Chondrocyte (in vitro differentiated cells): ENCODE data around the gene YRDC. TPM values are rescaled to one million over a fixed set of nuclear protein-coding genes. Genes with fewer than 3 reads are reported as not detected.

ENCODE experiments used
- DNase-seq: peaks from one replicate; pipeline ENCODE4 v3.0.0; 2021; ENCODE audit warnings: mixed read lengths, low spot score
- H3K27ac Mint-ChIP-seq: one replicate; pipeline ENCODE4 v1.8.0; 2021; ENCODE audit warnings: mild to moderate bottlenecking, moderate library complexity, mixed read lengths; ENCODE audit not compliant: unreplicated experiment
- H3K27me3 Mint-ChIP-seq: 2 replicates; pipeline ENCODE4 v1.8.0; 2021; ENCODE audit warnings: low read depth, mixed read lengths
- H3K36me3 Mint-ChIP-seq: 2 replicates; pipeline ENCODE4 v1.8.0; 2021; ENCODE audit warnings: low read depth, mixed read lengths
- H3K4me1 Mint-ChIP-seq: 2 replicates; pipeline ENCODE4 v1.8.0; 2021; ENCODE audit warnings: low read depth, mild to moderate bottlenecking, mixed read lengths
- H3K4me3 Mint-ChIP-seq: one replicate; pipeline ENCODE4 v1.8.0; 2021; ENCODE audit warnings: mild to moderate bottlenecking, moderate library complexity, mixed read lengths; ENCODE audit not compliant: unreplicated experiment
- H3K9me3 Mint-ChIP-seq: 2 replicates; pipeline ENCODE4 v1.8.0; 2021; ENCODE audit warnings: low read depth, mixed read lengths
- CTCF ChIP-seq: fragments of 200-600 bp; sonication (generic); IDR thresholded peaks from 2 replicates; pipeline ENCODE4 v1.5.0; 2021; ENCODE audit warnings: antibody characterized with exemption, mild to moderate bottlenecking, moderate library complexity
- total RNA-seq: library from RNA; stranded (reverse); gene quantifications from 3 replicates; pipeline ENCODE4 v1.2.1, GENCODE V29; 2021

The YRDC gene
- total RNA-seq, 1 donor from 2014 or later: 15.5 TPM

- H3K9me3 Mint-ChIP-seq: no peaks in the 10 kb centered on the region
- H3K4me3 Mint-ChIP-seq: no peak overlapping the region
- H3K27me3 Mint-ChIP-seq: no peaks in the 10 kb centered on the region
- H3K27ac Mint-ChIP-seq: no peak overlapping the region
- DNase-seq: no peak
- no peaks in the 10 kb centered on the region for H3K4me1 Mint-ChIP-seq
- peaks cover 28% of the 10 kb centered on the region for H3K36me3 Mint-ChIP-seq
- TF ChIP-seq CTCF: no peak
These were observed 15.2 kb upstream of the YRDC start for GRCh38 chr1:37822906-37823815.

GRCh38 chr1:37821481-37821880 lies 13.5 kb upstream of the YRDC start:
- no peak overlapping the region for H3K27ac Mint-ChIP-seq
- no peaks in the 10 kb centered on the region for H3K27me3 Mint-ChIP-seq
- no peak overlapping the region for H3K4me3 Mint-ChIP-seq
- no peaks in the 10 kb centered on the region for H3K9me3 Mint-ChIP-seq
- DNase-seq: no peak
- no peaks in the 10 kb centered on the region for H3K4me1 Mint-ChIP-seq
- H3K36me3 Mint-ChIP-seq: peaks cover 28% of the 10 kb centered on the region
- no peak for TF ChIP-seq CTCF

- TF ChIP-seq CTCF: no peak
- Mint-ChIP-seq H3K4me3 (no peak overlapping the region), H3K4me1 (no peaks in the 10 kb centered on the region), H3K36me3 (peaks cover 29% of the 10 kb centered on the region), H3K9me3 (no peaks in the 10 kb centered on the region), H3K27ac (no peak overlapping the region), H3K27me3 (no peaks in the 10 kb centered on the region)
- DNase-seq: no peak
These were observed 9.5 kb upstream of the YRDC start for GRCh38 chr1:37817481-37817880.

GRCh38 chr1:37814252-37814651 lies 6.2 kb upstream of the YRDC start:
- H3K9me3 Mint-ChIP-seq: no peaks in the 10 kb centered on the region
- no peaks in the 10 kb centered on the region for H3K27me3 Mint-ChIP-seq
- H3K4me3 Mint-ChIP-seq: no peak overlapping the region
- no peak for TF ChIP-seq CTCF
- no peak overlapping the region for H3K27ac Mint-ChIP-seq
- DNase-seq: no peak
- H3K36me3 Mint-ChIP-seq: peaks cover 12% of the 10 kb centered on the region
- H3K4me1 Mint-ChIP-seq: peaks cover 18% of the 10 kb centered on the region

GRCh38 chr1:37813529-37814145 lies 5.6 kb upstream of the YRDC start:
- Mint-ChIP-seq H3K36me3 (peaks cover 12% of the 10 kb centered on the region), H3K4me1 (peaks cover 24% of the 10 kb centered on the region), H3K9me3 (no peaks in the 10 kb centered on the region), H3K27me3 (no peaks in the 10 kb centered on the region), H3K4me3 (no peak overlapping the region), H3K27ac (no peak overlapping the region)
- DNase-seq: no peak
- no peak for TF ChIP-seq CTCF
